SK-N-SH (cell line): ENCODE data around the gene LIX1L. TPM values are rescaled to one million over a fixed set of nuclear protein-coding genes. Genes with fewer than 3 reads are reported as not detected.

Experiments
- CTCF ChIA-PET: fragments of 300-600, 350-600 bp; formaldehyde crosslinking; extraction: SDS; loops from one replicate; lab custom pipeline; 2021; lab: Yijun Ruan, JAX
- POLR2A ChIA-PET: fragments of 350-600 bp; sonication (Branson Sonifier 250); formaldehyde crosslinking; extraction: SDS; loops from one replicate; lab custom pipeline; 2020; ENCODE audit warnings: antibody characterized with exemption, inconsistent platforms; lab: Yijun Ruan, JAX
- DNase-seq: peaks from one replicate; pipeline ENCODE4 v3.0.0; 2012
- H2AFZ ChIP-seq: fragments of 200-600 bp; sonication (generic); 2 replicates; pipeline ENCODE4 v1.8.1; 2016; ENCODE audit warnings: antibody characterized with exemption, mild to moderate bottlenecking, low read depth
- H3F3A ChIP-seq: fragments of 200-600 bp; sonication (generic); replicated peaks from 2 replicates; pipeline ENCODE3; 2016; ENCODE audit warnings: antibody characterized with exemption, mild to moderate bottlenecking; ENCODE audit not compliant: insufficient read depth
- H3K27ac ChIP-seq, 2 experiments: fragments of 200-500 bp in 1 of 2; fragments of 200-600 bp in 1 of 2; sonication (Bioruptor generic) in 1 of 2; sonication (generic), shearing (Covaris generic) in 1 of 2; 2 replicates each; pipeline versions ENCODE4 v1.5.1 to v1.6.1; 2014 to 2016; ENCODE audit warnings: low read depth in 2 of 2, inconsistent platforms in 1 of 2, low read length in 1 of 2, mild to moderate bottlenecking in 1 of 2, mixed read lengths in 1 of 2
- H3K27me3 ChIP-seq: fragments of 200-600 bp; sonication (generic), shearing (Covaris generic); 2 replicates; pipeline ENCODE4 v1.6.1; 2016; ENCODE audit warnings: mixed run types; ENCODE audit not compliant: insufficient read depth
- H3K36me3 ChIP-seq, 2 experiments: fragments of 200-500 bp in 1 of 2; fragments of 200-600 bp in 1 of 2; sonication (Bioruptor generic) in 1 of 2; sonication (generic) in 1 of 2; replicated peaks in 1 of 2; 2 replicates each; pipeline versions ENCODE3 to v1.5.1; 2014 to 2016; ENCODE audit warnings: low read length in 1 of 2, mild to moderate bottlenecking in 1 of 2; ENCODE audit not compliant: insufficient read depth in 2 of 2, control insufficient read depth in 1 of 2
- H3K4me1 ChIP-seq, 2 experiments: fragments of 200-500 bp in 1 of 2; fragments of 200-600 bp in 1 of 2; sonication (Bioruptor generic) in 1 of 2; sonication (generic), shearing (Covaris generic) in 1 of 2; 2 replicates each; pipeline versions ENCODE4 v1.5.1 to v1.6.1; 2014 to 2016; ENCODE audit warnings: low read depth in 1 of 2, low read length in 1 of 2, mixed run types in 1 of 2; ENCODE audit not compliant: insufficient read depth in 2 of 2, control insufficient read depth in 1 of 2
- H3K4me2 ChIP-seq: fragments of 200-600 bp; sonication (generic), shearing (Covaris generic); 2 replicates; pipeline ENCODE4 v1.6.1; 2017; ENCODE audit warnings: mixed run types
- H3K4me3 ChIP-seq, 2 experiments: fragments of 200-500 bp in 1 of 2; fragments of 200-600 bp in 1 of 2; sonication (Bioruptor generic) in 1 of 2; sonication (generic), shearing (Covaris generic) in 1 of 2; 2 replicates each; pipeline versions ENCODE4 v1.5.1 to v1.8.1; 2014 to 2016; ENCODE audit warnings: low read depth in 2 of 2, inconsistent platforms in 1 of 2, low read length in 1 of 2, mild to moderate bottlenecking in 1 of 2, mixed read lengths in 1 of 2, moderate library complexity in 1 of 2
- H3K79me2 ChIP-seq: fragments of 200-600 bp; sonication (generic); 2 replicates; pipeline ENCODE4 v1.8.1; 2017; ENCODE audit warnings: mild to moderate bottlenecking; ENCODE audit not compliant: insufficient read depth
- H3K9ac ChIP-seq: fragments of 200-600 bp; sonication (generic); 2 replicates; pipeline ENCODE4 v1.6.1; 2017; ENCODE audit warnings: mixed run types
- H3K9me2 ChIP-seq: fragments of 200-600 bp; sonication (generic); 2 replicates; pipeline ENCODE4 v1.6.1; 2017; ENCODE audit warnings: mixed run types
- H3K9me3 ChIP-seq: fragments of 200-600 bp; sonication (generic); 2 replicates; pipeline ENCODE4 v1.6.1; 2017; ENCODE audit warnings: mixed run types, mild to moderate bottlenecking, moderate library complexity
- H4K20me1 ChIP-seq: fragments of 200-600 bp; sonication (generic); 2 replicates; pipeline ENCODE4 v1.6.1; 2017; ENCODE audit warnings: mild to moderate bottlenecking, mixed run types; ENCODE audit not compliant: insufficient read depth
- CHD2 ChIP-seq: fragments of 150-350 bp; IDR thresholded peaks from 2 replicates; pipeline ENCODE4 v1.6.1; 2018; ENCODE audit warnings: low read length; ENCODE audit not compliant: partially characterized antibody
- ELF1 ChIP-seq: IDR thresholded peaks from 2 replicates; pipeline ENCODE4 v1.4.0; 2012
- EP300 ChIP-seq, 2 experiments: IDR thresholded peaks; 2 replicates each; pipeline versions ENCODE4 v1.4.0 to v1.6.1; 2012; ENCODE audit warnings: borderline replicate concordance in 1 of 2, low read depth in 1 of 2, low read length in 1 of 2
- FOSL2 ChIP-seq: IDR thresholded peaks from 2 replicates; pipeline ENCODE4 v1.4.0; 2012; ENCODE audit warnings: low read depth, mild to moderate bottlenecking, moderate library complexity, borderline replicate concordance
- FOXJ3 ChIP-seq: sonication (generic); formaldehyde crosslinking; IDR thresholded peaks from 2 replicates; pipeline ENCODE4 v1.5.1; 2020; ENCODE audit warnings: mild to moderate bottlenecking, missing genetic modification reagents
- FOXM1 ChIP-seq: IDR thresholded peaks from 2 replicates; pipeline ENCODE4 v1.4.0; 2012; ENCODE audit warnings: low read depth, mild to moderate bottlenecking
- GATA2 ChIP-seq: sonication (generic); formaldehyde crosslinking; IDR thresholded peaks from 2 replicates; pipeline ENCODE4 v1.5.0; 2020; ENCODE audit warnings: mild to moderate bottlenecking, missing genetic modification reagents
- JUND ChIP-seq: IDR thresholded peaks from 2 replicates; pipeline ENCODE4 v1.4.0; 2012
- MAX ChIP-seq: IDR thresholded peaks from 2 replicates; pipeline ENCODE4 v1.4.0; 2012; ENCODE audit warnings: low read depth
- MEF2A ChIP-seq: IDR thresholded peaks from 2 replicates; pipeline ENCODE4 v1.4.0; 2012; ENCODE audit warnings: low read depth, borderline replicate concordance
- NFIC ChIP-seq: IDR thresholded peaks from 2 replicates; pipeline ENCODE4 v1.4.0; 2012; ENCODE audit warnings: borderline replicate concordance
- NRF1 ChIP-seq: IDR thresholded peaks from 2 replicates; pipeline ENCODE4 v1.6.1; 2012; ENCODE audit warnings: low read depth, mild to moderate bottlenecking, low read length
- PBX3 ChIP-seq: IDR thresholded peaks from 2 replicates; pipeline ENCODE4; 2012
- REST ChIP-seq: IDR thresholded peaks from 2 replicates; pipeline ENCODE4 v1.6.1; 2012; ENCODE audit warnings: mild to moderate bottlenecking, low read depth, low read length, moderate library complexity
- RFX5 ChIP-seq: IDR thresholded peaks from 2 replicates; pipeline ENCODE4 v1.6.1; 2012; ENCODE audit warnings: mild to moderate bottlenecking, improper control_type of control experiment, low read length
- SMC3 ChIP-seq: IDR thresholded peaks from 2 replicates; pipeline ENCODE4 v1.6.1; 2012; ENCODE audit warnings: low read depth, low read length, improper control_type of control experiment
- USF1 ChIP-seq: IDR thresholded peaks from 2 replicates; pipeline ENCODE4 v1.4.0; 2012; ENCODE audit warnings: low read depth, borderline replicate concordance
- USF2 ChIP-seq: fragments of 150-350 bp; IDR thresholded peaks from 2 replicates; pipeline ENCODE4 v1.6.1; 2017; ENCODE audit warnings: antibody characterized with exemption, low read length, low read depth, borderline replicate concordance
- ZBTB33 ChIP-seq: IDR thresholded peaks from 2 replicates; pipeline ENCODE4 v1.4.0; 2012; ENCODE audit warnings: low read depth, borderline replicate concordance
- WGBS: methylation state at CpG from one replicate; pipeline ENCODE4 v1.1.6; 2017; ENCODE audit warnings: low lambda C conversion rate; 5-methylcytosine and 5-hydroxymethylcytosine counted together
- polyA plus RNA-seq, 3 experiments: library from polyadenylated mRNA; depleted of rRNA; stranded (reverse); fragments of >200 nt; gene quantifications; 2 replicates each; pipeline ENCODE4 v1.2.3, GENCODE V29; 2012

Gene LIX1L
- polyA plus RNA-seq, 1 of the 3 experiments (the other 2 are of a cell fraction) = 39.1 TPM

- ChIA-PET POLR2A (no interaction called here), CTCF (interaction anchor here (4.1 kb wide), 1 partner anchor 64 kb away, joined by 17 read pairs; no protein-coding TSS in a partner anchor)
- H3K9ac ChIP-seq = peak overlapping the region; percentile 73
- TF ChIP-seq FOSL2 = no peak
- H3K36me3 ChIP-seq = peaks cover 4% of the 10 kb centered on the region in 2 experiments
- DNase-seq = no peak
- peaks cover 24% of the 10 kb centered on the region for H3F3A ChIP-seq
- no peak overlapping the region; the same call in 1 of the 2 replicates for H2AFZ ChIP-seq
- peak overlapping the region; percentile 78 for H3K4me2 ChIP-seq
- peaks cover 61% of the 10 kb centered on the region for H3K79me2 ChIP-seq
- peaks cover 25 to 43% of the 10 kb centered on the region in 2 experiments; a peak in 3 of 4 replicates for H3K4me1 ChIP-seq
- no peaks in the 10 kb centered on the region for H3K9me3 ChIP-seq
- peak overlapping the region; percentile 82 to 99 for H3K27ac ChIP-seq
- H3K27me3 ChIP-seq = no peaks in the 10 kb centered on the region
- H4K20me1 ChIP-seq = no peaks in the 10 kb centered on the region; the same call in 1 of the 2 replicates
- no peaks in the 10 kb centered on the region for H3K9me2 ChIP-seq
- peak overlapping the region; percentile 62 to 74 for H3K4me3 ChIP-seq
Observed at GRCh38 chr1:145956361-145956760, 1.5 kb downstream of the LIX1L start.

- ChIA-PET POLR2A (interaction anchor here (2.8 kb wide), 1 partner anchor 28 kb away, joined by 9 read pairs; the partner anchor contains the start of gene RBM8A), CTCF (interaction anchor here (1.3 to 4.1 kb wide), 3 partner anchors 22 to 110 kb away, joined by 5 to 17 read pairs (median 6); partner anchors contain the start of gene NUDT17)
- peak overlapping the region; percentile 73; the same call in 1 of the 2 replicates for H3K9ac ChIP-seq
- peak overlapping the region; percentile 62 to 74; a peak in 3 of 4 replicates for H3K4me3 ChIP-seq
- 81% methylated on average over 2 of the region's 2 CpGs for WGBS
- H3K4me1 ChIP-seq = peaks cover 21 to 37% of the 10 kb centered on the region in 2 experiments; a peak in 3 of 4 replicates
- no peaks in the 10 kb centered on the region for H3K27me3 ChIP-seq
- no peak for DNase-seq
- peaks cover 70% of the 10 kb centered on the region for H3K79me2 ChIP-seq
- H2AFZ ChIP-seq = no peak overlapping the region
- no peaks in the 10 kb centered on the region for H3K9me2 ChIP-seq
- H3K36me3 ChIP-seq = peaks cover 4% of the 10 kb centered on the region in 2 experiments
- H3K4me2 ChIP-seq = peak overlapping the region; percentile 78
- H4K20me1 ChIP-seq = no peaks in the 10 kb centered on the region; the same call in 1 of the 2 replicates
- H3K27ac ChIP-seq = peak overlapping the region; percentile 82 to 99; a peak in 2 of 4 replicates
- TF ChIP-seq NFIC (no peak), ZBTB33 (no peak), GATA2 (no peak), MAX (no peak), FOXJ3 (CRISPR knock-in tag) (no peak), PBX3 (no peak), SMC3 (no peak), USF1 (no peak), CHD2 (no peak), RFX5 (no peak), FOXM1 (no peak), EP300 (IDR thresholded peaks at IDR 0.05; ENCODE audit: borderline replicate concordance in 1 of 2, low read depth in 1 of 2, low read length in 1 of 2) (no peak), MEF2A (no peak), USF2 (no peak), FOSL2 (no peak), NRF1 (no peak), ELF1 (no peak), JUND (no peak), REST (no peak)
- TF ChIP-seq, all 33 proteins: peak for 0
- no peaks in the 10 kb centered on the region for H3K9me3 ChIP-seq
- H3F3A ChIP-seq = peaks cover 24% of the 10 kb centered on the region
Observed at GRCh38 chr1:145955436-145955835, 2.4 kb downstream of the LIX1L start.
